HCT116 (cell line): Measurements from ENCODE around the gene CHD2. TPM values are rescaled to one million over a fixed set of nuclear protein-coding genes. Genes with fewer than 3 reads are reported as not detected.

Source experiments
- ATAC-seq: fragments of 200-7000 bp; cut with Tn5 transposase; 2 replicates; pipeline ENCODE4 v1.9.1; 2020; ENCODE audit warnings: mild to moderate bottlenecking, moderate library complexity
- BruUV-seq: library from RNA; stranded (reverse); fragments of 400-500 nt; replicated peaks from 2 replicates; lab custom pipeline; 2021; lab: Mats Ljungman, UMichigan
- CTCF ChIA-PET: fragments of 300-600 bp; sonication (Branson Sonifier 250); formaldehyde crosslinking; loops from one replicate; lab custom pipeline; 2021; ENCODE audit warnings: antibody characterized with exemption; lab: Charles Lee
- POLR2A ChIA-PET: fragments of 300-600, 350-600 bp; sonication (Branson Sonifier 250); formaldehyde crosslinking; loops from one replicate; lab custom pipeline; 2021; ENCODE audit warnings: antibody characterized with exemption; lab: Charles Lee
- RAD21 ChIA-PET, 2 experiments: fragments of 300-600 bp; sonication (Branson Sonifier 250); formaldehyde crosslinking; loops; one replicate each; lab custom pipeline; 2023; ENCODE audit warnings: low total read pairs in 2 of 2; ENCODE audit not compliant: uncharacterized antibody in 2 of 2, unreplicated experiment in 2 of 2, low non-redundant PET in 1 of 2; lab: Charles Lee
- DNase-seq: peaks from one replicate; pipeline ENCODE4 v3.0.0-alpha.2; 2010; ENCODE audit warnings: low read depth, low spot score
- H2AFZ ChIP-seq: fragments of 200-600 bp; shearing (Covaris generic), sonication (generic); 2 replicates; pipeline ENCODE4 v1.6.1; 2017; ENCODE audit warnings: low read depth, mixed run types, mixed read lengths, antibody characterized with exemption, low read length; ENCODE audit not compliant: poor library complexity, severe bottlenecking
- H3K27ac ChIP-seq: 2 replicates; pipeline ENCODE4 v1.5.1; 2012; ENCODE audit warnings: low read depth, low read length
- H3K27me3 ChIP-seq: fragments of 200-600 bp; sonication (generic); 2 replicates; pipeline ENCODE4 v1.6.1; 2016; ENCODE audit warnings: mixed run types, low read length, mixed read lengths; ENCODE audit not compliant: insufficient read depth
- H3K36me3 ChIP-seq, 2 experiments: fragments of 200-500 bp in 1 of 2; fragments of 200-600 bp in 1 of 2; sonication (Bioruptor generic) in 1 of 2; sonication (generic) in 1 of 2; 2 replicates each; pipeline versions ENCODE4 v1.5.1 to v1.6.1; 2014 to 2016; ENCODE audit warnings: low read length in 2 of 2, inconsistent platforms in 1 of 2, mixed read lengths in 1 of 2, mixed run types in 1 of 2; ENCODE audit not compliant: insufficient read depth in 2 of 2, control insufficient read depth in 1 of 2
- H3K4me1 ChIP-seq, 2 experiments: fragments of 200-600 bp in 1 of 2; sonication (generic) in 1 of 2; 2 replicates each; pipeline versions ENCODE4 v1.5.1 to v1.6.1; 2012 to 2017; ENCODE audit warnings: low read length in 2 of 2, inconsistent platforms in 1 of 2, mild to moderate bottlenecking in 1 of 2, mixed read lengths in 1 of 2, mixed run types in 1 of 2, moderate library complexity in 1 of 2; ENCODE audit not compliant: insufficient read depth in 2 of 2, control insufficient read depth in 1 of 2
- H3K4me2 ChIP-seq: fragments of 200-600 bp; sonication (generic); 2 replicates; pipeline ENCODE4 v1.6.1; 2017; ENCODE audit warnings: mixed run types, low read length, mixed read lengths
- H3K4me3 ChIP-seq, 2 experiments: fragments of 200-600 bp in 1 of 2; sonication (generic) in 1 of 2; replicated peaks in 1 of 2; 2 replicates each; pipeline ENCODE4 v1.5.1; 2011 to 2016; ENCODE audit warnings: low read length in 2 of 2, control low read depth in 1 of 2, low read depth in 1 of 2, mild to moderate bottlenecking in 1 of 2, mixed read lengths in 1 of 2, mixed run types in 1 of 2
- H3K79me2 ChIP-seq: fragments of 200-600 bp; sonication (generic); 2 replicates; pipeline ENCODE4 v1.6.1; 2017; ENCODE audit warnings: mild to moderate bottlenecking, mixed run types, low read length, moderate library complexity, mixed read lengths; ENCODE audit not compliant: insufficient read depth
- H3K9ac ChIP-seq: fragments of 200-600 bp; sonication (generic); 2 replicates; pipeline ENCODE4 v1.6.1; 2016; ENCODE audit warnings: low read length, mixed read lengths
- H3K9me2 ChIP-seq: fragments of 200-600 bp; sonication (generic), shearing (Covaris generic); 2 replicates; pipeline ENCODE4 v1.6.1; 2017; ENCODE audit warnings: mixed run types, mild to moderate bottlenecking, moderate library complexity; ENCODE audit not compliant: insufficient read depth
- H3K9me3 ChIP-seq, 2 experiments: fragments of 200-500 bp in 1 of 2; fragments of 200-600 bp in 1 of 2; sonication (Bioruptor generic) in 1 of 2; sonication (generic) in 1 of 2; 2 replicates each; pipeline ENCODE4 v1.6.1; 2014 to 2017; ENCODE audit warnings: low read length in 2 of 2, mixed read lengths in 2 of 2, inconsistent platforms in 1 of 2, low read depth in 1 of 2, mild to moderate bottlenecking in 1 of 2, mixed run types in 1 of 2, moderate library complexity in 1 of 2; ENCODE audit not compliant: control insufficient read depth in 1 of 2, insufficient read depth in 1 of 2
- H4K20me1 ChIP-seq: fragments of 200-600 bp; sonication (generic), shearing (Covaris generic); 2 replicates; pipeline ENCODE4 v1.6.1; 2017; ENCODE audit warnings: mixed run types, mild to moderate bottlenecking, moderate library complexity; ENCODE audit not compliant: insufficient read depth
- ATF3 ChIP-seq: IDR thresholded peaks from 2 replicates; pipeline ENCODE4 v1.6.1; 2012
- CEBPB ChIP-seq: IDR thresholded peaks from 2 replicates; pipeline ENCODE4 v1.6.1; 2012; ENCODE audit warnings: low read depth
- EZH2 ChIP-seq: fragments of 200-600 bp; sonication (generic); IDR thresholded peaks from 2 replicates; pipeline ENCODE4 v1.6.1; 2017; ENCODE audit warnings: antibody characterized with exemption, mixed run types
- FOSL1 ChIP-seq: IDR thresholded peaks from 2 replicates; pipeline ENCODE4 v1.6.1; 2012; ENCODE audit warnings: low read depth
- MAX ChIP-seq: IDR thresholded peaks from 2 replicates; pipeline ENCODE4 v1.6.1; 2012
- POLR2AphosphoS5 ChIP-seq: IDR thresholded peaks from 2 replicates; pipeline ENCODE4 v1.6.1; 2011; ENCODE audit warnings: mild to moderate bottlenecking, low read depth, low read length, moderate library complexity
- RAD21 ChIP-seq: IDR thresholded peaks from 2 replicates; pipeline ENCODE4 v1.6.1; 2012; ENCODE audit warnings: low read depth, mild to moderate bottlenecking
- REST ChIP-seq: IDR thresholded peaks from 2 replicates; pipeline ENCODE4 v1.6.1; 2012; ENCODE audit warnings: low read depth
- SIN3A ChIP-seq: IDR thresholded peaks from 2 replicates; pipeline ENCODE4 v1.6.1; 2012; ENCODE audit warnings: low read depth
- SP1 ChIP-seq: IDR thresholded peaks from 2 replicates; pipeline ENCODE4 v1.6.1; 2012; ENCODE audit warnings: low read depth
- SRF ChIP-seq: IDR thresholded peaks from 2 replicates; pipeline ENCODE4 v1.6.1; 2012; ENCODE audit warnings: low read depth
- ZFX ChIP-seq: fragments of 450-650 bp; IDR thresholded peaks from 2 replicates; pipeline ENCODE4 v1.6.1; 2017
- ZNF274 ChIP-seq: fragments of 200-500 bp; sonication (Bioruptor generic); IDR thresholded peaks from 2 replicates; pipeline ENCODE4 v1.6.1; 2014; ENCODE audit warnings: mild to moderate bottlenecking, low read depth, low read length, inconsistent platforms
- intact Hi-C: fragments of 100-400 bp; cut with micrococcal nuclease; formaldehyde crosslinking; loops from 2 replicates; pipeline ENCODE4 v1.10.0; 2022
- total RNA-seq: library from RNA; stranded (reverse); gene quantifications from one replicate; pipeline ENCODE4 v1.2.1, GENCODE V29; 2021; ENCODE audit not compliant: unreplicated experiment

CHD2 gene
- total RNA-seq, 1 experiment from 2014 or later = 116 TPM

GRCh38 chr15:93027413-93027812 lies 127.3 kb downstream of the CHD2 start:
- H3K4me1 ChIP-seq = no peaks in the 10 kb centered on the region; a peak in 1 of 4 replicates
- H2AFZ ChIP-seq = no peak overlapping the region
- intact Hi-C loops = no loop called here
- ChIA-PET CTCF (interaction anchor here (3.4 to 7.3 kb wide), 2 partner anchors 230 to 1092 kb away, joined by 19 to 125 read pairs; no protein-coding TSS in a partner anchor), RAD21 (no interaction called here), POLR2A (no interaction called here)
- no peaks in the 10 kb centered on the region for H3K9me2 ChIP-seq
- no peak overlapping the region for H3K9ac ChIP-seq
- no peaks in the 10 kb centered on the region for H3K9me3 ChIP-seq
- H3K4me2 ChIP-seq = no peak overlapping the region
- BruUV-seq = no TSS peak
- no peaks in the 10 kb centered on the region for H3K27me3 ChIP-seq
- no peak overlapping the region for H3K4me3 ChIP-seq
- TF ChIP-seq REST (no peak), CEBPB (no peak), ZFX (no peak), ZNF274 (no peak), POLR2AphosphoS5 (no peak), ATF3 (no peak), MAX (no peak), SP1 (no peak), SIN3A (no peak), EZH2 (no peak), SRF (no peak), RAD21 (no peak), FOSL1 (no peak)
- no peak overlapping the region for H3K27ac ChIP-seq
- H3K79me2 ChIP-seq = peaks cover 24% of the 10 kb centered on the region
- no peaks in the 10 kb centered on the region; the same call in 1 of the 2 replicates for H4K20me1 ChIP-seq
- peaks cover 30 to 31% of the 10 kb centered on the region in 2 experiments for H3K36me3 ChIP-seq
- DNase-seq (no peak), ATAC-seq (no peak)
